Liver (tissue), 3 donors: Measurements from ENCODE around the gene LRRC63.

Source experiments
- ATF3 ChIP-seq: IDR thresholded peaks from 2 replicates; pipeline ENCODE4 v1.6.1; 2016; ENCODE audit warnings: antibody characterized with exemption
- CTCF ChIP-seq: fragments of 150-350 bp; IDR thresholded peaks from 2 replicates; pipeline ENCODE4 v1.5.1; 2017; ENCODE audit warnings: improper control_type of control experiment, low read depth, low read length; ENCODE audit not compliant: missing input control
- JUND ChIP-seq, 2 donors: IDR thresholded peaks; 2 replicates each; pipeline ENCODE4 v1.6.1; 2016; ENCODE audit warnings: antibody characterized with exemption in 2 of 2
- MAX ChIP-seq: IDR thresholded peaks from 2 replicates; pipeline ENCODE4 v1.6.1; 2016; ENCODE audit warnings: antibody characterized with exemption
- donor health status: healthy.
- donor health status: healthy.

- TF ChIP-seq ATF3 (no peak), MAX (no peak), JUND (IDR thresholded peaks at IDR 0.05) (no peak), CTCF (no peak)
These were observed 78.7 kb downstream of the LRRC63 start for GRCh38 chr13:46290434-46290833.
